GM21825 (cell line): ENCODE results near the gene TNNT2.

ENCODE experiments used
- ATAC-seq: cut with Tn5 transposase; IDR thresholded peaks from one replicate; pipeline ENCODE4 v1.9.1; 2021; ENCODE audit warnings: mild to moderate bottlenecking, moderate library complexity; ENCODE audit not compliant: unreplicated experiment

The TNNT2 gene

GRCh38 chr1:201318504-201319340 is 58.8 kb downstream of the TNNT2 start:
- ATAC-seq = no peak

GRCh38 chr1:201317551-201317950 is 59.9 kb downstream of the TNNT2 start:
- ATAC-seq = no peak

DNA sequence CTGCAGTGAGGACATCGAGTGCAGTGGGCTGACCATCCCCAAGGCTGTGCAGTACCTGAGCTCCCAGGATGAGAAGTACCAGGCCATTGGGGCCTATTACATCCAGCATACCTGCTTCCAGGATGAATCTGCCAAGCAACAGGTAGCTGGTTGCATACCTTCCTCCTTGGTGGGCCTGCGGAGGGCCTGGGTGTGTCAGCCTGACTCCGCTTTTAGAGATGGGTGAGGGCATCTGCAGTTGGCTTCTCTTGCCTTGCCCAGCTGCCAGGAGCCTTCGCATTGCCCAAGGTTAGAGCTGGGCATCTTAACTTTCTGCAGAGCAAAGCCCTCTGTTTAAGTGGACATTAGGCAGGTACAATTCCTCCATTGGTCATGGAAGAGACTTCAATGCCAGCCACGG is 60.9 kb downstream of the TNNT2 start:
- ATAC-seq = no peak

- no peak for ATAC-seq
These were observed 64.4 kb downstream of the TNNT2 start for GRCh38 chr1:201313086-201313485.

GRCh38 chr1:201312298-201312697 is 65.2 kb downstream of the TNNT2 start:
- no peak for ATAC-seq

- ATAC-seq = no peak
These were observed 66.0 kb downstream of the TNNT2 start for GRCh38 chr1:201311356-201312011.

DNA sequence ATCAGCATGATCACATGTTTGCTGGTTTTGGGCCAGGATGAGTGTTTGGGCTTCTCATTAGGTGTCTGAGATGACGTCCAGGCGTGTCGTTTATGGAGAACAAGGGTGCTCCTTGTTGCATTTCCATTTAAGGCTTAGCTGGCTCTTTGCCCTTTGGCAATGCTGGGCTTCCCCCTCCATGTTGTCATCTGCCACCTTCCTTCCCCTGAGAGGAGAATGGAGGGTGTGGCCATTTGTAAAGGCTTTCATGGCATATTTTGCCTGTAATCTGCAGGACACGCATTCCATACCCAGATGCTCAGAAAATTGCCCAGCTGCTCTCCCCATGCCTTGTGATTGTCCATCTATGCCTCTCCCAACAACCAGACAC is 66.5 kb downstream of the TNNT2 start:
- no peak for ATAC-seq

DNA sequence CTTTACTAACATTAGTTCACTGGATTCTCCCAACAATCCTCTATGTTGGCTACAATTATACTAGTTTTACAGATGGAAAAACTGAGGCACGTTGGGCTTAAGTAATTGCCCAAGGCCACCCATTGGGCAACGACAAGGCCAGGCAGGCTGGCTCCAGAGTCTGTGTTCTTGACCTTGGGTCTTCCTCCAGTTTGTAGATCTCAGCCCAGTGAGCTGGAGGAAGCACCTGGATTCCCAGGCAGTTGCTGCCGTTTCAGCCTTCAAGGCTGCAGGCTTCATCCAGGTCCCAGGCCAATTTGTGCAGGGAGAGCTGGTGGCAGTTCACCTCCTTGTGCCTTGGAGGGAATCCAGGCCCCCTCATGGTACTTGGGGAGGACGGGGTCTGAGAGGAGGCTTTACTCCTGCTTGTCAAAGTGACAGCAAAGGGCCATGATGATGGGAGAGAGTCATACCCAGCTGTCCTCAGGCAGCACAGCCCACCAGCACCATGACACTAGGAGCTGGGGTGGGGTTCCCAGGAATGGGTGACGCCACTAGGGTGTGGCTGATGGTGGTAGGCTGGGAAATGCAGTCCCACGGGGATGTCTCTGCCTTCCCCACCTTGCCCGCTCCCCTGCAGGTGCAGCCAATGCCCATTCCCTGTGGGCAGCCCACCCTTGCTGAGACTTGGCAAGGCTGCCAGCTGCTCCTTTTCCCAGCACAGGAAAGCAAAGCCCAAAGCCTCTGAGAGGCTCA is 67.1 kb downstream of the TNNT2 start:
- ATAC-seq = no peak

DNA sequence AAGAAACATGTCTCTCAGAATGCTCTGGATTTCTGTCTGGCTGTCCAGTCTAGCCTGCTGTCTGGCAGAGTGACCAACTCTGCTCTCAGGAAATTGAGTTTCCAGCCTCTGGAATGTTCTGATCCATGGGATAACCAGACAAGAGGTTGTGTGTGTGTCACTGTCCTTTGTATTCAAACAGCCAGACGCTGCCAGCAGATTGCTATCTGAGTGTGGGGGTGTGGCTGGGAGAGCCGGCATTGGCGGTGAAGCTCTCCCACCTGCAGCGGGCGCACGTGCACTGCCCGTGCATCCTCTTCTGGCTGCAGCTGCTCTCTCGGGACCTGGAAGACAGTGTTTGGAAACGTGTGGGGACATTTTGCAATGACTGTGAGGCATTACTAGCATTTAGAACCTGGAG is 68.1 kb downstream of the TNNT2 start:
- ATAC-seq = no peak
